Fibroblast of mammary gland (primary cell): Measurements from ENCODE around the gene ANKH.

Experiments
- DNase-seq: peaks from one replicate; pipeline ENCODE4 v3.0.0-alpha.2; 2010; ENCODE audit warnings: low read depth
- H3K4me3 ChIP-seq: 2 replicates; pipeline ENCODE4 v1.5.1; 2011; ENCODE audit warnings: low read depth, mild to moderate bottlenecking, low read length, moderate library complexity; ENCODE audit not compliant: control insufficient read depth
- TF ChIP-seq, protein P1 (sequence below): conservative IDR thresholded peaks from 2 replicates; pipeline ENCODE4 v1.5.1; 2011; ENCODE audit warnings: low read depth, low read length, inconsistent platforms; ENCODE audit not compliant: control insufficient read depth, insufficient read depth

Gene ANKH

DNA sequence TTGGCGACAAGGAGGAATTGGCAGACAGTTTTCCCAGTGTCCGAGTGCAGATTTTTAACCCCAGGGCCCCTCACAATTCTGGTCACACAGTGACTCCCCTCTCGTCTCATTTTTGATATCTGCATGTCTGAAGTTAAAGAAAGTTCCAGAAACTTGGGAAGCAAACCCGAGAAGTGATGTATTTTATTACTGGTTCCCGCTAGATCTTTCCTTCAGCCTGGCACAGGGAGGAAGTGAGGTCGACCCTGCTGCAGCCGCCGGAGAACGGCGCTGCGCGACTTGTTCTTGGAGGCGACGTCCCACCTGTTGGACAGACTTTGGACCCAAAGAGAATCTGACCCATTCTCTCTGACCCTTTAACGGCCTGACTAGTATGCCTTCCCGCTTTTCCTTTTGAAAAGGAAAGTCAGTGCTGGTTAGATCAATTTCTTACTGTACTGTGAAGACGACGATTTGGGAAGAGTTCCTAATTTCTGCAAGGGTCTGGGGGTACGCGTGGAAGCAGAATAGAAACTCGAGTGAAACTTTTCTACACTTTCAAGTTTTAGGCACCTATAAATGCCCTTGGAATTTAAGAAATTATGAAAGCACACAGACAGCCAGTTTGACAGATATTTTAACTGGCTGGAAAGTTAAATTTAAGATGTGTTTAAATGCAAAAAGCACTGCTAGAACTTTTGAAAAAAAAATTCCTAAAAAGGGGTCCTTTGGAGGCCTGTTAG, 206.3 kb downstream of the ANKH start:
- peak; percentile 24 for DNase-seq
- peak overlapping the region; percentile 57 for H3K4me3 ChIP-seq
- TF ChIP-seq, protein P1, sequence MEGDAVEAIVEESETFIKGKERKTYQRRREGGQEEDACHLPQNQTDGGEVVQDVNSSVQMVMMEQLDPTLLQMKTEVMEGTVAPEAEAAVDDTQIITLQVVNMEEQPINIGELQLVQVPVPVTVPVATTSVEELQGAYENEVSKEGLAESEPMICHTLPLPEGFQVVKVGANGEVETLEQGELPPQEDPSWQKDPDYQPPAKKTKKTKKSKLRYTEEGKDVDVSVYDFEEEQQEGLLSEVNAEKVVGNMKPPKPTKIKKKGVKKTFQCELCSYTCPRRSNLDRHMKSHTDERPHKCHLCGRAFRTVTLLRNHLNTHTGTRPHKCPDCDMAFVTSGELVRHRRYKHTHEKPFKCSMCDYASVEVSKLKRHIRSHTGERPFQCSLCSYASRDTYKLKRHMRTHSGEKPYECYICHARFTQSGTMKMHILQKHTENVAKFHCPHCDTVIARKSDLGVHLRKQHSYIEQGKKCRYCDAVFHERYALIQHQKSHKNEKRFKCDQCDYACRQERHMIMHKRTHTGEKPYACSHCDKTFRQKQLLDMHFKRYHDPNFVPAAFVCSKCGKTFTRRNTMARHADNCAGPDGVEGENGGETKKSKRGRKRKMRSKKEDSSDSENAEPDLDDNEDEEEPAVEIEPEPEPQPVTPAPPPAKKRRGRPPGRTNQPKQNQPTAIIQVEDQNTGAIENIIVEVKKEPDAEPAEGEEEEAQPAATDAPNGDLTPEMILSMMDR: no peak

DNA sequence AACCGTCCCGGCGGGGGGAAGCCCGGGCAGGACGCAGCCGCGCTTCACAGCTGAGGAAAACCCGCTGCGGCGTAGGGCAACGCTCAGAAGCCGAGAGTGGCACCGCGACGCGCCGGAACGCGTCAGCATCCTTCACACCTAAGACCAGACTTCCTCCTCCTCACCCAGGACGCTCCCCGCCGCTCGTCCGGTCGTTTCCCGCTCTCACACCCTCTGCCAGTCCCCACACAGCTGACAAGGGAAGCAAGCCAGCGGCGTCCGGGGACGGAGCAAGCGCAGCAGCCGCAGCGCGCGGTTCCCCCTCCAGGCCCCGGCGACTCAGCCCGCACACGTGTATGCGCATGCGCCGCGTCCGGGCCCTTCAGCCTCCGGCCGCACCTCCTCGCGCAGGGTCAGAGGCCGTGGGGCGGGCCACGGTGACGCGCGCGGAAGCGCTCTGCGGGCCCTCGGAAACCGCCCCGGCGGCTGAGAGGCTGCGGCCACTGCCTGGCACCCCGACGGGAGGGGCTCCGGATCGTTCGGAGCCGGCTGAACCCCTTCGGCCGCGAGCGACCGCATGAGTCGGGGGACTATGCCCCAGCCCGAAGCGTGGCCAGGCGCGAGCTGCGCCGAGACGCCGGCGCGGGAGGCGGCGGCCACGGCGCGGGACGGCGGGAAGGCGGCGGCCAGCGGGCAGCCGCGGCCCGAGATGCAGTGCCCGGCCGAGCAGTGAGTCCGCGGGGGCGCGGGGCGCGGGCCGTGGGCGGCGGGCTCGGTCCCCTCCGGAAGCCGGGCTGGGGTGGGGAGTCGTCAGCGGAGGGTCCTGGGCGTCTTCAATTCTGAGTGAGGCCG, 207.1 kb downstream of the ANKH start, which contains the start of gene OTULIN:
Gene OTULIN (plus strand): TSS at position 449 of the 831 bp plus-strand sequence. CDS start 108 bp downstream, at position 557.
- peak within 1 kb of the TSS; percentile 57 for H3K4me3 ChIP-seq
- peak; percentile 84 for DNase-seq
- TF ChIP-seq, protein P1: no peak

GRCh38 chr5:14663734-14664269, 207.8 kb downstream of the ANKH start:
- H3K4me3 ChIP-seq: peak overlapping the region; percentile 57
- DNase-seq: no peak

GRCh38 chr5:14662721-14663260, 208.8 kb downstream of the ANKH start:
- TF ChIP-seq, protein P1: no peak
- no peak overlapping the region for H3K4me3 ChIP-seq
- DNase-seq: no peak

More at GRCh38 chr5:14663734-14664269, 207.8 kb downstream of the ANKH start:
- TF ChIP-seq, protein P1: no peak

DNA sequence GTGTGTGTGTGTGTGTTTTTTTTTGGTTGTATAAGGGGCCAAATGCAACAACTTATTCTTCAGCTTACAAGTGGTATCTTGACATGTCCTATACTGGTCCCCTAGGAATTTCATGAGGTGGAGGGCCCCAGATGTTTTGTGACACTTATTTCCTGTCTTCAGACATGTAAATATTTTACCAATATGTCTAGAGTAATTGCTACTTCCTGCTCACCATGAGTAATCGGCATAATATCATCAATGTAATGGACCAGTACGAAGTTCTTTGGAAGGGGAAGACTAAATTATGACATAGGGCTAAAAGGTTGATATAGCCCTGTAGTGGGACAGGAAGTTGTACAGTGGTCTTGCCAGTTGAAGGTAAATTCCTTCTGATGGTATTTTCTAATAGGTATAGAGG, 210.7 kb downstream of the ANKH start:
- H3K4me3 ChIP-seq: no peak overlapping the region
- peak; percentile 19 for DNase-seq
- TF ChIP-seq, protein P1: no peak

DNA sequence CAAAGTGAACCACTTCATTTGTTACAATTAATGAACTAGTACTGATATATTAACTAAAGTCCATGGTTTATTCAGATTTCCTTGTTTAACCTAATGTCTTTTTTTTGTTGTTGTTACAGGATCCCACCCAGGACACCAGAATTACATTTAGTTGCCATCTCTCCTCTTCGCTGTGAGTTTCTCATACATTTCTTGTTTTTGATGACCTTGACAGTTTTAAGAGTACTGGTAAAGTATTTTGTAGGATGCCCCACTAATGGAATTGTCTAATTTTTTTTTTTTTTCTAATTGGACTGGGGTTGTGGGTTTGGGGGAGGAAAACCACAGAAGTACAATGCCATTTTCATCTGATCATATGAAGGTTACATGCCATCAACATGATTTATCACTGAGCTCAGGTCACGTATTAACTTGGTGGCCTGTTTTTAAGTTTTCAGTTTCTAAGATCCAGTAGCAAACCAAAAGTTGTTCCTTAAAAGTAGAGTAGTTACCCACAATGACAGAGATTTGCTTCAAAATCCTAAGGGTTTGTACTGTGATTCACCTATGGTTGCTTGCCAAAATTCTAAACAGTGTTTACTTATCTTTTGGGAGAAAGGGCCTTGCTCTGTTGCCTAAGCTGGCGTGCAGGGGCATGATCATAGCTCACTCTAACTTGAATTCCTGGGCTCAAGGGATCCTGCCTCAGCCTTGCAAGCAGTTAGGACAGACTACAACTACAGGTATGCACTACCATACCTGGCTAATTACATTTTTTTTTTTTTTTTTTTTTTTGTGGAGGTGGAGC, 211.6 kb downstream of the ANKH start:
- TF ChIP-seq, protein P1: no peak
- no peak overlapping the region for H3K4me3 ChIP-seq
- DNase-seq: peak; percentile 85
